NCI-H345 treated with DMSO at 0.1 percent for 48 hours (cell line): ENCODE data around the gene PROZ.

Experiments used
- DNase-seq: peaks from one replicate; lab custom pipeline; 2025; ENCODE audit not compliant: unreplicated experiment; lab: John Stamatoyannopoulos, UW

The PROZ gene

GRCh38 chr13:113172419-113172926 lies 14.0 kb downstream of the PROZ start:
- DNase-seq: no peak

- DNase-seq: no peak
Observed at GRCh38 chr13:113176280-113176679, 17.8 kb downstream of the PROZ start.

- no peak for DNase-seq
Observed at GRCh38 chr13:113176822-113177221, 18.4 kb downstream of the PROZ start.

- DNase-seq: no peak
Observed at GRCh38 chr13:113178070-113178895, 19.8 kb downstream of the PROZ start.

GRCh38 chr13:113178896-113179167 lies 20.4 kb downstream of the PROZ start:
- no peak for DNase-seq

- no peak for DNase-seq
Observed at GRCh38 chr13:113179374-113180230, 21.2 kb downstream of the PROZ start.

- no peak for DNase-seq
Observed at GRCh38 chr13:113182046-113182445, 23.6 kb downstream of the PROZ start.

- DNase-seq: no peak
Observed at GRCh38 chr13:113183450-113184129, 25.1 kb downstream of the PROZ start.

GRCh38 chr13:113184568-113185440 lies 26.4 kb downstream of the PROZ start:
- no peak for DNase-seq

GRCh38 chr13:113186061-113186900 lies 27.8 kb downstream of the PROZ start:
- no peak for DNase-seq

- DNase-seq: no peak
Observed at GRCh38 chr13:113187263-113187669, 28.8 kb downstream of the PROZ start.

- DNase-seq: no peak
Observed at GRCh38 chr13:113187883-113188665, 29.6 kb downstream of the PROZ start.

- DNase-seq: no peak
Observed at GRCh38 chr13:113190181-113190580, 31.7 kb downstream of the PROZ start.

- DNase-seq: no peak
Observed at GRCh38 chr13:113192279-113192678, 33.8 kb downstream of the PROZ start.

GRCh38 chr13:113192902-113193301 lies 34.5 kb downstream of the PROZ start:
- no peak for DNase-seq

GRCh38 chr13:113195360-113195759 lies 36.9 kb downstream of the PROZ start:
- DNase-seq: no peak

- DNase-seq: no peak
Observed at GRCh38 chr13:113196970-113197737, 38.7 kb downstream of the PROZ start.

GRCh38 chr13:113201815-113202214 lies 43.4 kb downstream of the PROZ start:
- DNase-seq: no peak
